GM12872 (cell line): ENCODE data around the gene TAGLN2.

ENCODE experiments used
- TF ChIP-seq, protein P1 (sequence below): IDR thresholded peaks from 3 replicates; pipeline ENCODE4 v1.5.1; 2011; ENCODE audit warnings: low read depth, mild to moderate bottlenecking, low read length, moderate library complexity; ENCODE audit not compliant: insufficient read depth

The TAGLN2 gene

GRCh38 chr1:159924791-159925718, at the start of gene TAGLN2:
TSS of gene TAGLN2 (minus strand) at chr1:159925507. CDS start at chr1:159920509, 4,998 bp downstream.
- TF ChIP-seq, protein P1, sequence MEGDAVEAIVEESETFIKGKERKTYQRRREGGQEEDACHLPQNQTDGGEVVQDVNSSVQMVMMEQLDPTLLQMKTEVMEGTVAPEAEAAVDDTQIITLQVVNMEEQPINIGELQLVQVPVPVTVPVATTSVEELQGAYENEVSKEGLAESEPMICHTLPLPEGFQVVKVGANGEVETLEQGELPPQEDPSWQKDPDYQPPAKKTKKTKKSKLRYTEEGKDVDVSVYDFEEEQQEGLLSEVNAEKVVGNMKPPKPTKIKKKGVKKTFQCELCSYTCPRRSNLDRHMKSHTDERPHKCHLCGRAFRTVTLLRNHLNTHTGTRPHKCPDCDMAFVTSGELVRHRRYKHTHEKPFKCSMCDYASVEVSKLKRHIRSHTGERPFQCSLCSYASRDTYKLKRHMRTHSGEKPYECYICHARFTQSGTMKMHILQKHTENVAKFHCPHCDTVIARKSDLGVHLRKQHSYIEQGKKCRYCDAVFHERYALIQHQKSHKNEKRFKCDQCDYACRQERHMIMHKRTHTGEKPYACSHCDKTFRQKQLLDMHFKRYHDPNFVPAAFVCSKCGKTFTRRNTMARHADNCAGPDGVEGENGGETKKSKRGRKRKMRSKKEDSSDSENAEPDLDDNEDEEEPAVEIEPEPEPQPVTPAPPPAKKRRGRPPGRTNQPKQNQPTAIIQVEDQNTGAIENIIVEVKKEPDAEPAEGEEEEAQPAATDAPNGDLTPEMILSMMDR = no peak

DNA sequence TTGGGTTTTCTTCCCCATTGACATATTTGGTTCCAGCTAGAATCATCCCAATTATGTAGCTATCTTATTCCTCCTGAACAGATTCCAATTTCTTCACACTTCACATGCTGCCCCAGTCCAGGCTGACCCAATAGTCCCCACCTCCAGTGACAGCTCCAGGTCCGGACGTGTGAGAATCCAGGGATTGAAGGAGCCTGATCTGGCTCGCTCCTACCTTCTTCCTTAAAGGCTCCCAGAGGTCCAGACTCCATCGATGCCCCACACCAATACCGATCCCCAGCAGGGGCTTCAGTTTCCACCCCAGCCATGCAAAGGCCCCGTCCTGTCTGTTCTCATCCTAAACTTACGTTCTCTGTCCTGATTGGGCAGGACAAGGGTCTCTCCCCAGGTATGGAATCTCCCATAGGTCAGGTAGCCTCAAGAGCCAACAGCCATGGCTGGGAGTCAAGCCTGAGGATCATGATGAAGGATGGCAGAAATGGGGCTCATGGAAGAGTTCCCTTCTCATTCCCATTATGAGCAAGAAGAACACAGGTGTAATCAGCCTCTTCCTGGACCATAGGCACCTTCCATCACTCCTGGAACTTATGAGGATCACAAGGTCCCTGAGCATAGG, 49.2 kb upstream of the TAGLN2 start:
- TF ChIP-seq, protein P1 = no peak

GRCh38 chr1:159973350-159973940, 48.1 kb upstream of the TAGLN2 start:
- TF ChIP-seq, protein P1 = no peak

- TF ChIP-seq, protein P1 = no peak
These were observed 47.3 kb upstream of the TAGLN2 start for GRCh38 chr1:159972443-159973205.

GRCh38 chr1:159970932-159971342, 45.6 kb upstream of the TAGLN2 start:
- TF ChIP-seq, protein P1 = no peak

DNA sequence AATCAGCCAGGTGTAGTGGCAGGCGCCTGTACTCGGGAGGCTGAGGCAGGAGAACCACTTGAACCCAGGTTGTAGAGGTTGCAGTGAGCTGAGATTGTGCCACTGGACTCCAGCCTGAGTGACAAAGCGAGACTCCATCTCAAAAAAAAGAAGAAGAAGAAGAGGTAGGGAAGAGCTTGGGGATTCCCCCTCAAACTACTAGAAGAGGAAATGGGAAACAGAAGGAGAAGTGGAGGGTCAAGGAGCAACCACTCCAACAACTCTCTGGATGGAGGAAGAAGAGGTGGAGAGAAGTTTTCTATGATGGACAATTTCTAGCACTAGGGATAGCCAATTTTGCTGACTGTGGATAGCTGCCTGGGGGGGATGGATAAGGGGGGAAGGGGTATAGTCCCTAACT, 43.6 kb upstream of the TAGLN2 start:
- TF ChIP-seq, protein P1 = no peak
